ENCODE data around the gene ATP2B1.

DNA sequence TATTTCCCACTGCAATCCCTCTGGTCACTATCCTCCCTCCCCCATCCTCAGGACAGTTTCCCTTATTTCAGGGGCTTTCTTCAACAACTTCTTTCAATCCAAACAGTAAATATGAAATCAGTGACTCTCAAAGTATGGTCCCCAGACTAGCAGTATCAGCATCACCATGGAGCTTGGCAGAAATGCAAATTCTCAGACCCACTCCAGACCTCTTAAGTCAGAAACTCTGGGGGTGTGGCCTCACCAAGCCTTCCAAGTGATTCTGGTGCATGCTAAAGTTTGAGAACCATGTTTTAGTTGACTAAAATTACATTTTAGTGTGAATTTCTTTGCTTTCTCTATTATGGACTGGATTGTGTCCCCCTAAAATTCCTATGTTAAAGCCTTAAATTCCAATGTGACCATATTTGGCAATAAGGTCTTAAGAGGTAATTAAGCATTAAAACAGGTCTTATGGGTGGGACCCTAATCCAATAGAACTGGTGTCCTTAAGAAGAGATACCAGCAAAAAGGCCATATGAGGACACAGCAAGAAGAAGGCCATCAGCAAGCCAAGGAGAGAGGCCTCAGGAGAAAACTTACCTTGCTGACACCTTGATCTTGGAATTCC, 23.2 kb downstream of the ATP2B1 start:
- TF ChIP-seq CTCF (IDR thresholded peaks at IDR 0.05) = no peak
- TF ChIP-seq POLR2A (IDR thresholded peaks at IDR 0.05) = no peak
